Keratinocyte (primary cell): ENCODE data around the gene ASF1B.

Experiments used
- EZH2 ChIP-seq: IDR thresholded peaks from one replicate; pipeline ENCODE4 v1.6.1; 2012; ENCODE audit warnings: inconsistent platforms, mild to moderate bottlenecking, low read length, moderate library complexity
- TF ChIP-seq, protein P1 (sequence below), 3 experiments: IDR thresholded peaks in 1 of 3; conservative IDR thresholded peaks in 1 of 3; optimal IDR thresholded peaks in 1 of 3; 2 replicates in 2 of 3; 3 replicates in 1 of 3; pipeline versions ENCODE3 to v1.5.1; 2011; ENCODE audit warnings: low read length in 3 of 3, mild to moderate bottlenecking in 3 of 3, moderate library complexity in 2 of 3, control low read depth in 1 of 3, inconsistent platforms in 1 of 3; ENCODE audit not compliant: insufficient read depth in 2 of 3; ENCODE audit errors: extremely low read depth in 1 of 3

DNA sequence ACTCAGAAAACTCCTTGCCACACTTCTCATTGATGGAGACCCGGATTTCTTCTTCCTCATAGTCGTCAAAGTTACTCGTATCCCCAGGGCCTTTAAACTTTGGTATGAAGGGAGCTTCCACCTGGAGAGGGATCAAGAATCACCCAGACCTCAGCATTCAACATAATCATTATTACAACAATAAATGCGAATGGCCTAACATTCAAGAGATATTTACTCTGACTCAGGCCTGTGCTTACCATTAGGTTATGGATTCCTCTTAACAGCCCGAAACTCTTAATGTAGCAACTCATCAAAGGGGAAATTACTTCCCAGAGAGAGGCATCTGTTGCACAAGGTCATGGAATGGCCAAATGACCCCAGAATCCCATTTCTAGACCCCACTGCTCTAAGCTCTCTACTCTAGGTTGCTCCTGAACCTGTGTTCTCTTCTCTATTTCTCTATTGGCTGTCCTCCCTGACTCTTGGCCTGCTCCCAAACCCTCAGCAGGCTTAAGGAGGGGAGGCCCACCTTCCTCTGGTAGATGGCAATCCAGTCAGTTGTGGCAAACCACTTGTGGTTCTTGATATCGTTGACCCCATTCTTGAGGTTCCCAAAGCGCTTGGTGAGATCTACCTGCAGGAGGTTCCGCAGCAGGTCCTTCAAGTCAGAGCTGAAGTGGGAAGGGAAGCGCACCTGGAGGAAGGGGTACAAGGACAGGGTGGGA is 43.1 kb downstream of the ASF1B start:
- TF ChIP-seq, protein P1, sequence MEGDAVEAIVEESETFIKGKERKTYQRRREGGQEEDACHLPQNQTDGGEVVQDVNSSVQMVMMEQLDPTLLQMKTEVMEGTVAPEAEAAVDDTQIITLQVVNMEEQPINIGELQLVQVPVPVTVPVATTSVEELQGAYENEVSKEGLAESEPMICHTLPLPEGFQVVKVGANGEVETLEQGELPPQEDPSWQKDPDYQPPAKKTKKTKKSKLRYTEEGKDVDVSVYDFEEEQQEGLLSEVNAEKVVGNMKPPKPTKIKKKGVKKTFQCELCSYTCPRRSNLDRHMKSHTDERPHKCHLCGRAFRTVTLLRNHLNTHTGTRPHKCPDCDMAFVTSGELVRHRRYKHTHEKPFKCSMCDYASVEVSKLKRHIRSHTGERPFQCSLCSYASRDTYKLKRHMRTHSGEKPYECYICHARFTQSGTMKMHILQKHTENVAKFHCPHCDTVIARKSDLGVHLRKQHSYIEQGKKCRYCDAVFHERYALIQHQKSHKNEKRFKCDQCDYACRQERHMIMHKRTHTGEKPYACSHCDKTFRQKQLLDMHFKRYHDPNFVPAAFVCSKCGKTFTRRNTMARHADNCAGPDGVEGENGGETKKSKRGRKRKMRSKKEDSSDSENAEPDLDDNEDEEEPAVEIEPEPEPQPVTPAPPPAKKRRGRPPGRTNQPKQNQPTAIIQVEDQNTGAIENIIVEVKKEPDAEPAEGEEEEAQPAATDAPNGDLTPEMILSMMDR (optimal IDR thresholded peaks at IDR 0.05 in 1 of 3, IDR thresholded peaks at IDR 0.05 in 1 of 3, conservative IDR thresholded peaks at IDR 0.05 in 1 of 3; ENCODE audit: extremely low read depth in 1 of 3, insufficient read depth in 2 of 3, low read length in 3 of 3), result no peak
- TF ChIP-seq EZH2, result no peak
